Right lobe of liver (tissue), 6 donors: Measurements from ENCODE around the gene LCOR. TPM values are rescaled to one million over a fixed set of nuclear protein-coding genes. Genes with fewer than 3 reads are reported as not detected.

Source experiments
- ATAC-seq, 4 donors: fragments of 200-7000 bp; cut with Tn5 transposase; one replicate each; pipeline ENCODE4 v1.9.1; 2020; ENCODE audit warnings: mild to moderate bottlenecking in 4 of 4, moderate library complexity in 4 of 4
- DNase-seq, 3 donors: peaks; one replicate each; pipeline ENCODE4 v3.0.0-alpha.2; 2020
- H3K27ac ChIP-seq, 3 donors: fragments of 200-600 bp; one replicate each; pipeline ENCODE4 v1.8.0; 2022
- H3K27me3 ChIP-seq, 2 donors: fragments of 200-600 bp; one replicate each; pipeline ENCODE4 v1.8.0; 2022
- H3K36me3 ChIP-seq, 4 donors: fragments of 200-600 bp; sonication (generic) in 1 of 4; one replicate each; pipeline versions ENCODE4 v1.5.1 to v1.8.0; 2017 to 2022; ENCODE audit warnings: control low read depth in 1 of 4
- H3K4me1 ChIP-seq, 4 donors: fragments of 200-600 bp; sonication (generic) in 1 of 4; one replicate each; pipeline versions ENCODE4 v1.5.1 to v1.8.0; 2017 to 2022; ENCODE audit warnings: control low read depth in 1 of 4
- H3K4me3 ChIP-seq, 3 donors: fragments of 200-600 bp; one replicate each; pipeline ENCODE4 v1.8.0; 2022
- H3K9me3 ChIP-seq, 4 donors: fragments of 200-600 bp; sonication (generic) in 1 of 4; one replicate each; pipeline versions ENCODE4 v1.5.1 to v1.8.0; 2017 to 2022; ENCODE audit warnings: control low read depth in 1 of 4
- POLR2A ChIP-seq: fragments of 450-650 bp; IDR thresholded peaks from one replicate; pipeline ENCODE4 v1.6.1; 2017; ENCODE audit warnings: antibody characterized with exemption, mild to moderate bottlenecking
- WGBS: methylation state at CpG from one replicate; pipeline ENCODE4 v1.1.6; 2018; ENCODE audit warnings: low coverage, low lambda C conversion rate; ENCODE audit not compliant: insufficient coverage; ENCODE audit errors: missing lambda C conversion rate; 5-methylcytosine and 5-hydroxymethylcytosine counted together
- intact Hi-C, 2 donors: fragments of 100-400 bp; cut with DNase I; formaldehyde crosslinking; loops; one replicate each; pipeline versions ENCODE4 v1.11.2 to v1.14.1; 2022
- total RNA-seq, 6 experiments: library from RNA; depleted of rRNA in 2 of 6; stranded (reverse); fragments of >200 nt in 2 of 6; fragmentation: NEBNext Ultra II Directional in 3 of 6; extraction: Animal tissue kit (Norgen Biotek cat#: 25700) in 3 of 6; gene quantifications; one replicate each; pipeline versions ENCODE4 v1.1.0 to v1.2.4, GENCODE V29; 2016 to 2023
- TF ChIP-seq, protein P1 (sequence below), 4 donors: fragments of 200-600 bp in 3 of 4; fragments of 450-650 bp in 1 of 4; IDR thresholded peaks; one replicate each; pipeline versions ENCODE4 v1.5.1 to v1.8.0; 2016 to 2022; ENCODE audit warnings: antibody characterized with exemption in 4 of 4, mild to moderate bottlenecking in 2 of 4
- donor health status: DM: no; HTN: yes; CAD: no.
- donor health status: DM: no; HTN: no; CAD: no.
- donor health status: DM: no; HTN: no; CAD: no.
- donor health status: DM: no; HTN: yes; CAD: no.
- donor health status: DM: no; HTN: yes; CAD: no.

The LCOR gene
- total RNA-seq, 6 experiments from 2014 or later = 8.6 to 16.3 (median 12.9) TPM

DNA sequence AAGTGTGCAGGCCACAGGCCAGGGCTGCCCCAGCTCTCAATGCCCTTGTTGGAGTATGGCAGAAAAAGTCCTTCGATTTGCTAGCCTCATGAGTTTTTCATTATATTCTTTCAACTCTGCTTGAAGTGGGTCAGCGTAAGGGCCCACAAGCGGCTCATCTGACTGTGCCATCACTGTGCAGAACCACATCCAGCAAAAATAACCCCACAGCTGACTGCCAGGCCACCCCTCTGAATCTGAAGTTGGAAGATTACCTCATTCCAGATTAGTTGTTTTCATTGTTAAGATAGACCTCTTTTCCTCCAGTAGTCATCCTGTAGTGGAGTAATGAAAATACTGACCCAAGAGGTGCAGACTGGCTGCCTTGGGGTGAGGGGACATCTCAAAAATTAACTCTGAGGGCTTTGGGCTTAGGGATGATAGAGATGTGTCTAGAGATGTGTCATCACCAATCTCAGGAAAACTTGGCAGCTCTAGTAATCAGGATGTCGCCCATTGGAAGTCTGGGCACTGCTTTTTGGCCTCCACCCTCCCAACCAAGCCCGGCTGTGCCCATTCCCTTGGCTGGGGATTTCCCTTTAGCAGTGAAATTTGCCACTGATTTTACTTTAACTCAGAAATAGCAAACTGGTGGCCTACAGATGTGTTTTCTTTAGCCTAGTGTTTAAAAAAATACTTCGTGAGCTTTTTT is 164.3 kb downstream of the LCOR start:
- H3K27me3 ChIP-seq = no peaks in the 10 kb centered on the region
- intact Hi-C loops = no loop called here
- 79% methylated on average over 3 of the region's 6 CpGs for WGBS

DNA sequence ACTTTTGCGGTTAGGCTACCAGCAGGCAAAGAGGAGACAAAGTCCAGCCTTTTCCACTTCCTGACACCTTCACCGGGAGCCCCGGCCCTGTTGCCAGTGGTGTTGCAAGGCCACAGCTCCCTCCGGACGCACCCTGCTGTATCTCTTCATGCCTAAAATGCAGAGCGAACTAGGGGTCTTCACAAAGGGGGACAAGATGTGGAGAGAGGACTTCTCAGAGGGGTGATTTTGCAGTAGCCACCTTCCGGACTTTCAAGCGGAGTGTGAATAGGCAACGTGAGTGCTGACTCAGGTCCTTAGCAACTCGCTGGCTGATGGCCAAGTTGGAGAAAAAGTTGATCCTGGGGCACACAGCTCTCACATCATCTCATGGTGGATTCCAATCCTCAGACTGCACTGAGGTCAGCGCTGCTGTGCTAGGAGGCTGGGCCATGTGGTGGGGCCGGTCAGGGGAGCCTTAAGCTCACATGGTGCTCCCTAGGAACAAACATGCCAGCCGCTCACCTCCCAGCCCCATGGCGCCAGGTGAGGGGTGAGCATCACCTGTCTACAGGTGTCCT is 166.3 kb downstream of the LCOR start:
- no peaks in the 10 kb centered on the region for H3K9me3 ChIP-seq
- ATAC-seq (peak; percentile 47 to 71 (median 52)), DNase-seq (peak in 2 of 3 donors; percentile 58 to 67)
- WGBS = 34% methylated on average over 7 of the region's 14 CpGs
- H3K36me3 ChIP-seq = no peaks in the 10 kb centered on the region
- peak overlapping the region in 1 of 3 donors; percentile 32 for H3K4me3 ChIP-seq
- TF ChIP-seq, protein P1, sequence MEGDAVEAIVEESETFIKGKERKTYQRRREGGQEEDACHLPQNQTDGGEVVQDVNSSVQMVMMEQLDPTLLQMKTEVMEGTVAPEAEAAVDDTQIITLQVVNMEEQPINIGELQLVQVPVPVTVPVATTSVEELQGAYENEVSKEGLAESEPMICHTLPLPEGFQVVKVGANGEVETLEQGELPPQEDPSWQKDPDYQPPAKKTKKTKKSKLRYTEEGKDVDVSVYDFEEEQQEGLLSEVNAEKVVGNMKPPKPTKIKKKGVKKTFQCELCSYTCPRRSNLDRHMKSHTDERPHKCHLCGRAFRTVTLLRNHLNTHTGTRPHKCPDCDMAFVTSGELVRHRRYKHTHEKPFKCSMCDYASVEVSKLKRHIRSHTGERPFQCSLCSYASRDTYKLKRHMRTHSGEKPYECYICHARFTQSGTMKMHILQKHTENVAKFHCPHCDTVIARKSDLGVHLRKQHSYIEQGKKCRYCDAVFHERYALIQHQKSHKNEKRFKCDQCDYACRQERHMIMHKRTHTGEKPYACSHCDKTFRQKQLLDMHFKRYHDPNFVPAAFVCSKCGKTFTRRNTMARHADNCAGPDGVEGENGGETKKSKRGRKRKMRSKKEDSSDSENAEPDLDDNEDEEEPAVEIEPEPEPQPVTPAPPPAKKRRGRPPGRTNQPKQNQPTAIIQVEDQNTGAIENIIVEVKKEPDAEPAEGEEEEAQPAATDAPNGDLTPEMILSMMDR (IDR thresholded peaks at IDR 0.05) = no peak
- TF ChIP-seq POLR2A = no peak
- intact Hi-C loops = no loop called here
- H3K27me3 ChIP-seq = no peaks in the 10 kb centered on the region
- H3K4me1 ChIP-seq = peaks cover 0 to 21% (median 9%) of the 10 kb centered on the region in 4 donors
- no peak overlapping the region for H3K27ac ChIP-seq

More for the DNA sequence above, 164.3 kb downstream of the LCOR start:
- peak in 1 of 4 donors; percentile 24 for ATAC-seq
- Histone ChIP-seq H3K4me1 (peaks cover 0 to 21% (median 9%) of the 10 kb centered on the region in 4 donors), H3K36me3 (no peaks in the 10 kb centered on the region), H3K9me3 (no peaks in the 10 kb centered on the region), H3K4me3 (no peak overlapping the region), H3K27ac (no peak overlapping the region)
- TF ChIP-seq, protein P1 (IDR thresholded peaks at IDR 0.05) = no peak
- no peak for DNase-seq

DNA sequence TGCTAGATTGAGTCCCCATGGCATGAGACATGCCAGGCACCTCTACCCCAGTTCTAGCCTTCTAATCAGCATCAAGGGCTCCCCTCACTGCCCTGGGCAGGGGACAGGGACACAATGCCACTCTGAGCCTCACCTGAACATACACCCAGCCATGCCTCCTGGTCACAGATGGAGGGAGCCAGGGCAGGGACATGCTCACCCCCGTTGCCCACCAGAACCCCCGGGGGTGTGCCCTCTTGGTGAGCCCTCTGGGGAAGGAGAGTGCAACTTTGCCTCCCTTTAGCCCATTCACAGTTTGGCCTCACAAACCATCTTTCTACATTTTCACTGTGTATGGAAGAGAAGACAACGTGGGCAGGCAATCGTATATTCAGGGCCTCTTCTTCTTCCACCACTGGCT is 167.2 kb downstream of the LCOR start:
- no peak overlapping the region for H3K27ac ChIP-seq
- DNase-seq (no peak), ATAC-seq (no peak)
- H3K4me1 ChIP-seq = peaks cover 0 to 21% (median 9%) of the 10 kb centered on the region in 4 donors
- WGBS = 92% methylated on average over 2 of the region's 4 CpGs
- no peak for TF ChIP-seq POLR2A
- TF ChIP-seq, protein P1 (IDR thresholded peaks at IDR 0.05) = no peak
- H3K27me3 ChIP-seq = no peaks in the 10 kb centered on the region
- no peaks in the 10 kb centered on the region for H3K36me3 ChIP-seq
- no peak overlapping the region for H3K4me3 ChIP-seq
- H3K9me3 ChIP-seq = no peaks in the 10 kb centered on the region
- intact Hi-C loops = no loop called here

DNA sequence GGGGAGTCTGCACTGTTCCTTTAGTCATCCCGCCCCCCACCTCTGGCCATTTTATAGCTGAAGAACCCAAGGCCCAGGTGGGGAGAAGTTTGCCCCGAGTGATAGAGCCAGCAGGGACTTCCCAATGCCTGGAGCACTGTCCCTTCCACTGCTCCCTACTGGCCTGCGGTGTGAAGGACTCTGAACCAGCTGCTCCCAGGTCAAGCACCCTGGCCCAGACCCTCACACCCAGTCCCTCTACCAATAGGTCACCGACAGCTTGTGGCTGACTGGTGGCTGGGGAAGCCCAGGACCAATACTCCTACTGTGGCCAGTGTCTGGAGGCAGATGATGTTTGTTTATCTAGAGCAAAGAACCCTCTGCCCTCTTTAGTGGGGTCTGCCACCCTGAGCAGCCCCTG is 167.9 kb downstream of the LCOR start:
- H3K4me3 ChIP-seq = no peak overlapping the region
- TF ChIP-seq, protein P1 (IDR thresholded peaks at IDR 0.05) = no peak
- no peak for TF ChIP-seq POLR2A
- DNase-seq = no peak
- WGBS = no CpG with 5 or more reads among the region's 4 CpGs
- peak in 1 of 4 donors; percentile 6 for ATAC-seq
- H3K36me3 ChIP-seq = no peaks in the 10 kb centered on the region
- intact Hi-C loops = no loop called here
- H3K27me3 ChIP-seq = no peaks in the 10 kb centered on the region
- H3K9me3 ChIP-seq = no peaks in the 10 kb centered on the region
- peaks cover 0 to 21% (median 9%) of the 10 kb centered on the region in 4 donors for H3K4me1 ChIP-seq
- H3K27ac ChIP-seq = peak overlapping the region in 1 of 3 donors; percentile 31
